Stimulated activated CD4-positive, alpha-beta T cell treated with anti-CD3 and anti-CD28 coated beads, Interleukin-1b, Interleukin-23, amount 100 ng/mL, for 24 hours (primary cell): ENCODE results near the gene MGLL.

Experiments
- DNase-seq, 4 experiments: peaks; one replicate each; pipeline ENCODE4 v3.0.0-alpha.2; 2020; ENCODE audit warnings: low read depth in 4 of 4, low spot score in 1 of 4

MGLL gene

GRCh38 chr3:127822041-127822681 lies at the start of gene MGLL:
MGLL (minus strand) TSS chr3:127822515; CDS start chr3:127822318, 197 bp downstream.
- DNase-seq: no peak

GRCh38 chr3:127870156-127870555 lies 47.8 kb upstream of the MGLL start:
- DNase-seq: no peak

DNA sequence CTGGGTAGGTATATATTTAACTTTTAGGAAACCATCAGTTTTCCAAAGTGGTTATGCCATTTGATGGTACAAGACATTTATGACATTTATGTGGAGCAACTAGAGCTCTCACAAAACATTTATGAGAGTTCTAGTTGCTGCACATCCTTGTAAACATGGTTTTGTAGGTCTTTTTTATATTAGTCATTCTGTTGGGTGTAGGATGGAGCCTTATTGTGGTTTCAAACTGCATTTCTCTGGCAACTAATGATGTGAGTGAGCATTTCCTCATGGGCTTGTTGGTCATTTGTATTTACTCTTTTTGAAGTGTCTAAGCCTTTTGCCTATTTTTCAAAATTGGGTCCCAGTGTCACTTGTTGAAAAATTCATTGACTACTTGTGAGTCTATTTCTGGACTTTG lies 45.7 kb upstream of the MGLL start:
- no peak for DNase-seq

DNA sequence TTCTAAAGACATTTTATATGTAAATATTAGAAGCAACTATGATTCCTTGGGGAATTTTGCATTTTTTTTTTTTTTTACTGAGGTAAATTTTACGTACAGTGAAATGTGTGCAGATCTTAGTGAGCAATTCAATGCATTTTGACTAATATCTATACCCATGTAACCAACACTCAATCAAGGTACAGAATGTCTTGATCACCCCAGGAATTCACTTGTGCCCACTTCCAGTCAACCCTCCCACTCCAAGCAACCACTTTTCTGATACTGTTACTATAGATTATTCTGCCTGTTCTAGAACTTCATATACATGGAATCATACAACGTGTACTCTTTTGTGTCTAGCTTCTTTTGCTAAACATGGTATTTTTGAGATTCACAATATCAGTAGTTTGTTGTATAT lies 45.1 kb upstream of the MGLL start:
- no peak for DNase-seq

DNA sequence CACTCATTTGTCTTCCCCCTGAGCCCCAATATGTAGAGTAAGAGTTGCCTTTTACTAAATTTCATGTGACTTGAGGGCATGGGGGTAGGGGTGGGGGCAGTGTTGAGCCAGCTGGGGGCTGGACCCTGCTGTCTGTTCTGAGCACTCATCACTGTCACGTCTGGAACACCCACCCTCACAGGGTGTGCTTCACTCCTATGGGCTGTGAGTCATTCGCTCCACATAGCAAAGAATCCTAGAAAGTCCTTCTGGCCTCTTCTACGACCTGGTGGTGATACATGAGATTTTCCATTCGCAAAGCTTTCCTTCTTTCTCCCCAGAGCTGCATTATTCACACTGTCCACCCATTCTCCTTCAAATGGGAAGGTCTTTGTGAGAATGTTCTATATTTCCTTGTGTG lies 43.6 kb upstream of the MGLL start:
- DNase-seq: no peak

GRCh38 chr3:127860211-127860696 lies 37.9 kb upstream of the MGLL start:
- DNase-seq: no peak

DNA sequence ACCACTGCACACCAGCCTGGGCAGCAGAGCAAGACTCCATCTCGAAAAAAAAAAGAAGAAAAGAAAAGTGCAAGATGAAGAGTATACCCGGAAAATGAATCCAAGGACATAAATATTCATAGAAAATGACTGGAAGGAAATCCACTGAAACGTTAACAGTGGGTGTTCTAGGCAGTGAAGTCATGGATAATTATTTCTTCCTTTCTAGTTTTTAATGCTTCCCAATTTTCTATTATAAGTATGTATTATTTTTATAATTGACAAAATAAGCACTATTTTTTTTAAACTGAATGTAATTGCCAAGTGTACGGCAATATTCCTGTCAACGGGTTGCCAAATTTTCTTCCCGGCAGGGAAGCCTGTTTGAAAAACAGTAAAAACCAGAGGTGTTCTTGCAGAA lies 37.4 kb upstream of the MGLL start:
- no peak for DNase-seq

- no peak for DNase-seq
Observed at GRCh38 chr3:127858937-127859336, 36.6 kb upstream of the MGLL start.

- no peak for DNase-seq
Observed at GRCh38 chr3:127858521-127858920, 36.2 kb upstream of the MGLL start.

- no peak for DNase-seq
Observed at GRCh38 chr3:127857333-127857732, 35.0 kb upstream of the MGLL start.

- no peak for DNase-seq
Observed at GRCh38 chr3:127856801-127857200, 34.5 kb upstream of the MGLL start.

DNA sequence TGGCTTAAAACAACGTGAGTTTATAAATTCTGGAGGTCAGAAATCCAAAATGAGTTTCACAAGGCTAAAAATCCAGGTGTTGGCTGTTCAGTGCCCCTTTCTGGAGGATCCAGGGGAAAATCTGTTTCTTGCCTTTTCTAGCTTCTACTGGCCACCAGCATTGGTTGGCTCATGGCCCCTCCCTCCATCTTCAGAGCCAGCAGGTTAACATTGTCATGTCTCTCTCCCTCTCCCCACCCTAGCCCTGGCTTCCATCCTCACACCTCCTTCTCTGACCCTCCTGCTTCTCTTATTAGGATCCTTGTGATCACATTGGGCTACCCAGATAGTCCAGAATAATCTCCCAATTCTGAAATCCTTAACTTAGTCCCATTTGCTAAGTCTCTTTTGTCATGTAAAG lies 32.9 kb upstream of the MGLL start:
- DNase-seq: no peak

- DNase-seq: no peak
Observed at GRCh38 chr3:127853681-127854080, 31.4 kb upstream of the MGLL start.

DNA sequence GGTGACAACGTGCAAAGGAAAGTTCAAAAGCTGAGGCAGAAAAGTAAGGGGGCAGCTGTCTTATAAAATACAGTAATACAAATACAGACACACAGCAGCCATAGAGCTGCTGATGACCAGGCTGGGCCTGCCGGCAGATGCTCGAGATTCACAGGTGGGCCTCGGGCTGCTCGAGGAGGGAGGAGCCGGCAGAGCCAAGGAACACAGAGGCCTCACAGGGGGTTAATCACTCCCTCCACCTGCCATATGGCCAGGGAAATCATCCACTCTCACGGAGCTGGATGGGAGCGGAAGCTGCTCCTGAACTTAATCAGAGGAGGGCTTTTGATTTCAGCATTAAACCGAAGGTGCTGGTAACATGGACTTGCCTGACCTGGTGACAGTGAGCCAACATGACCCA lies 29.6 kb upstream of the MGLL start:
- no peak for DNase-seq

DNA sequence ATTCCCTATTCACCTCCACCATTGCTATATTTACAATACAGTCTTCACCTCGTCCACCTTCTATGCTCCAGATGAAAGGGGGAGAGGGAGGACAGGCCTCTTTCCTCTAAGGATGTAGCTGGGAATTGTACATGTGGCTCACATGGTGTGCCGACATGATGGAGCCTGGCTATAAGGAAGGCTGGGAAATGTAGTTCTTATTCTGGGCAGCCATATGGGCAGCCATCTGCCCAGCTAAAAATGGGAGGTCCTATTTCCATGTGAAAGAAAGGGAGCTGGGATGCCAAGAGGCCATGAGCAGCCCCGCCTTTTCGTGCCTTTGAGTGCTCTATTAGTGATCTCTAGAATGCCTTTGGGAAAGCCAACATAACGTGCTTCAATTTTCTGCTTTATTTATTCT lies 27.1 kb upstream of the MGLL start:
- DNase-seq: no peak

DNA sequence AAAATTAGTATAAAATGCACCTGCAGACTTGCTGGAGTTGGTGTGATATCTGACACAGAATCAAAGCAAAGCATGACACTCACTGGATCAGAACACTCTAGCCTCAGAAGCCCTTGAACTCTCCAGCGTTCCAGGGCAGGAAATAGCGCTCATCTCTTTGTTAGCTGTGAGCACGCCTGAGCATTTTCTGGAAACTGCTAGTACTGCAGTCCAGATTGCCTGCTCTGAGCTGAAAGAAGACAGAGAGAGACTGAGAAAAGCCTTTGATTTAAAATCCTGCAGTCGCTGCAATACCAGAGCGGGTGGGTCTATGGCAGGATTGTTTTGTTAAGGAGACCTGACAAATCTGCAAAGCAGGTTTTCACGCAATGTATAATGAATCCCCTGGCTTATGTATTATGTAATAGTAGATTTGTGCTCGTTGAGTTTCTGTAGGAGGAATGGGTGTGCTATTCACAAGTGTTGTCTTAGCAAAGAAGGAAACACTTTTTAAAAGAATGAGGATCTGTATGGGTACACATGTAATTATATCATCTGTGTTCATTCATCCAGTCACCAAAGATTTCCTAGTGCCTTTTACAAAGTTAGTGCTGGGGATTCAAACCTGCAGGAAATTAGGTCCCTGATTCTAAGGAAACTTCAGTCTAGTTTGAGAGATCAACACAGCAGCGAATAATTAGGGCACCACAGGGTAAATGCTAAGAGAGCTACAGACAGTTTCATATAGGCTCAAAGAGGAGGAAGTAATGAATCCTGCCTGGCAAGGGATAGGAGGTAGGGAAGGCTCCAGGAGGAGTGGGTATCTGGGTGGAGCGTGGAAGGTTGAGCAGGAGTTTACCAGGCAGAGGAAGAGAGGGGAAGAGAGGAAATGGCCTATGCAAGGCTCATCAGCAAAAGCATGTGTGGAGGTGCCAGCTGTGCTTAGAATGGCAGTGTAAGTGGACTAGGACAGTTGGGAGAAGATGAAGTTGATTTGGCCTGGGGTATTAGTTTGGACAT lies 26.1 kb upstream of the MGLL start:
- DNase-seq: no peak

- no peak for DNase-seq
Observed at GRCh38 chr3:127847236-127847720, 25.0 kb upstream of the MGLL start.

DNA sequence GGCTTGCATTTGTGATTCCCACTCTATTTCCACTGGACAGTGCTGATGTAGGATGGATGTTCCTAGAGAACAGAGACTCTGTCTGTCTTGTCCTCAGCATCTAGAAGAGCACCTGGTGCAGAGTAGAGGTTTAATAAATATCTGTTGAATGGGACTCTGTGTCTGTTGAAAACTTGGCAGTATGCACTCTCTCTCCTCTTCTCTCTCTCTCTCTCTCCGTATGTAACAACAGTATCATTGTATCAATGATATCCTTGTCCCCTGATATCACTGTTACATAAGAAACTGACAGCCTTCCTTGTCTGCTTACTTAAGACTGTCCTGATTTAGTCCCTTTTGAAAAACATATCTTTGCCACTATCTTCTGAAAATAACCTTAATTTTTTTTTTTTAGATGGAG lies 24.3 kb upstream of the MGLL start:
- no peak for DNase-seq

- no peak for DNase-seq
Observed at GRCh38 chr3:127844326-127844942, 22.1 kb upstream of the MGLL start.

DNA sequence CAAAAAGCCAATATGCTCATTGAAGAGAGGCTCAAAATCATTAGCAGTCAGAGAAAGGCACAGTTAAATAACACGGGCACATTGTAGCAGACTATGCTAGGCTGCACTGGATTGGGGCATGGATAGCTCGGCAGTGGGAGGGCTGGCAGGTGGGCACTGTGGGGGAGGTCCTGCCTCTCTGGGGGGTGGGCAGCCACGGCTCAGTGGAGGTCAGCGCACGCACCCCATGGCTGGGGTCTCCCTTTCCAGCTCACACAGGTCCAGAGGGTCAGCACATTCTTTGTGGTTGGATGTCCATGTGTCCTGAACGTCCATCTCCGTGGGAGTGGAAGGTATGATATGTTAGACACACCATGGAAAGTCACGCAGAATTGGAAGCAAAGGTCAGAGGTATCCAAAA lies 18.4 kb upstream of the MGLL start:
- no peak for DNase-seq

DNA sequence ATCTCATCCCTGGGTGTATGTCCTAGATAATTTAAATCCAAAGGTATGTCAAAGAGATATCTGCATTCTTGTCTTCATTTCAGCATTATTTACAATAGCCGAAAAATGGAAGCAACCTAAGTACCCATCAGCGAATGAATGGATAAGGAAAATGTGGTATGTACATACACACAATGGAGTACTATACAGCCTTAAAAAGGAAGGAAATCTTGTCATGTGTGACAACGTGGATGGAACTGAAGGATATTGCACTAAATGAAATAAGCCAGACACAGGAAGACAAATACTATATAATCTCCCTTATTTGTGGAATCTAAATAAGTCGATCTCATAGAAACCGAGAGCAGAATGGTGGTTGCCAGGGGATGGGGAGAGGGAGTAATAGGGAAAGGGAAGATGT lies 16.8 kb upstream of the MGLL start:
- no peak for DNase-seq
